Smooth muscle cell (in vitro differentiated cells): ENCODE measurements around the gene GPANK1. TPM values are rescaled to one million over a fixed set of nuclear protein-coding genes. Genes with fewer than 3 reads are reported as not detected.

ENCODE experiments used
- DNase-seq: peaks from one replicate; lab custom pipeline; 2025; ENCODE audit not compliant: unreplicated experiment; lab: John Stamatoyannopoulos, UW
- H2AFZ ChIP-seq: fragments of 200-600 bp; sonication (generic); 2 replicates; pipeline ENCODE4 v1.6.0; 2016; ENCODE audit warnings: antibody characterized with exemption, low read depth, mild to moderate bottlenecking
- H3F3A ChIP-seq: fragments of 200-600 bp; sonication (generic); 2 replicates; pipeline ENCODE4 v1.6.0; 2017; ENCODE audit warnings: antibody characterized with exemption, low read depth
- H3K27ac ChIP-seq: fragments of 200-600 bp; sonication (generic); 2 replicates; pipeline ENCODE4 v1.5.1; 2016; ENCODE audit warnings: low read depth, mild to moderate bottlenecking
- H3K27me3 ChIP-seq: fragments of 200-600 bp; sonication (generic); 2 replicates; pipeline ENCODE4 v1.6.1; 2016; ENCODE audit warnings: low read depth, mild to moderate bottlenecking
- H3K36me3 ChIP-seq: fragments of 200-600 bp; sonication (generic); 2 replicates; pipeline ENCODE4 v1.5.1; 2016; ENCODE audit warnings: low read depth
- H3K4me1 ChIP-seq: fragments of 200-600 bp; sonication (generic); 2 replicates; pipeline ENCODE4 v1.5.1; 2016; ENCODE audit warnings: low read depth
- H3K4me2 ChIP-seq: fragments of 200-600 bp; sonication (generic); 2 replicates; pipeline ENCODE4 v1.6.0; 2016; ENCODE audit warnings: mild to moderate bottlenecking
- H3K4me3 ChIP-seq: fragments of 200-600 bp; sonication (generic); 2 replicates; pipeline ENCODE4 v1.5.1; 2016; ENCODE audit warnings: mild to moderate bottlenecking
- H3K79me2 ChIP-seq: fragments of 200-600 bp; sonication (generic); 2 replicates; pipeline ENCODE4 v1.6.0; 2016; ENCODE audit warnings: low read depth, mild to moderate bottlenecking
- H3K9ac ChIP-seq: fragments of 200-600 bp; sonication (generic); 2 replicates; pipeline ENCODE4 v1.6.0; 2016; ENCODE audit warnings: low read depth
- H3K9me3 ChIP-seq: fragments of 200-600 bp; sonication (generic); replicated peaks from 2 replicates; pipeline ENCODE4 v1.5.1; 2016; ENCODE audit warnings: low read depth
- H4K20me1 ChIP-seq: fragments of 200-600 bp; sonication (generic); 2 replicates; pipeline ENCODE4 v1.6.0; 2016; ENCODE audit warnings: low read depth
- WGBS: methylation state at CpG from one replicate; pipeline ENCODE4 v1.1.7; 2016; ENCODE audit warnings: low lambda C conversion rate; 5-methylcytosine and 5-hydroxymethylcytosine counted together
- polyA plus RNA-seq: library from polyadenylated mRNA; unstranded; fragments of >200 nt; fragmentation: Nextera tagmentation; extraction: Ambion mirVana; gene quantifications from 2 replicates; pipeline ENCODE4 v1.2.1, GENCODE V29; 2016
- total RNA-seq: library from RNA; depleted of rRNA; stranded (reverse); fragments of >200 nt; gene quantifications from 2 replicates; pipeline ENCODE4 v1.2.3, GENCODE V29; 2014
- TF ChIP-seq, protein P1 (sequence below): fragments of 200-600 bp; sonication (generic); IDR thresholded peaks from 2 replicates; pipeline ENCODE4 v1.5.1; 2017; ENCODE audit warnings: borderline replicate concordance, mild to moderate bottlenecking, antibody characterized with exemption; ENCODE audit not compliant: insufficient read depth, poor library complexity, severe bottlenecking

The GPANK1 gene
- total and polyA plus RNA-seq, 2 experiments from 2014 or later = 12.5 to 19.6 TPM

DNA sequence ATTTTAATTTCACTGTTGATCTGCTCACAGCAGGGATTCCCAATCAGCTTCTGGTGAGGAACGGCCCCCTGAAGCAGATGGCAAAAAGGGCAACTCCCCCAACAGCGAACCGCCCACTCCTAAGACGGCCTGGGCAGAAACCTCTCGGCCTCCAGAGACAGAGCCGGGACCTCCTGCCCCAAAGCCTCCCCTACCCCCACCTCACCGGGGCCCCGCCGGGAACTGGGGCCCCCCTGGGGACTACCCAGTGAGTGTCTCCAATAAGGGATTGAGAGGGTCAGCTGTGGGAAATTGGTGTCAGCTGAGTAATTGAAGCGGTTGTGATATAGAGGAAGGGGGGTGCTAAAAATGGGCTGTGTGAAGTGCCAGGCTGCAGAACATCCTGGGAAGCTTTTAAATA lies 37.8 kb downstream of the GPANK1 start:
- H3K4me1 ChIP-seq = peaks cover 9% of the 10 kb centered on the region
- peaks cover 90% of the 10 kb centered on the region for H4K20me1 ChIP-seq
- no peak overlapping the region for H2AFZ ChIP-seq
- H3K27ac ChIP-seq = no peak overlapping the region
- no peaks in the 10 kb centered on the region for H3K9me3 ChIP-seq
- peaks cover 24% of the 10 kb centered on the region for H3K36me3 ChIP-seq
- no peak overlapping the region for H3K4me3 ChIP-seq
- WGBS = 94% methylated on average over 10 of the region's 10 CpGs
- no peak overlapping the region for H3K4me2 ChIP-seq
- TF ChIP-seq, protein P1, sequence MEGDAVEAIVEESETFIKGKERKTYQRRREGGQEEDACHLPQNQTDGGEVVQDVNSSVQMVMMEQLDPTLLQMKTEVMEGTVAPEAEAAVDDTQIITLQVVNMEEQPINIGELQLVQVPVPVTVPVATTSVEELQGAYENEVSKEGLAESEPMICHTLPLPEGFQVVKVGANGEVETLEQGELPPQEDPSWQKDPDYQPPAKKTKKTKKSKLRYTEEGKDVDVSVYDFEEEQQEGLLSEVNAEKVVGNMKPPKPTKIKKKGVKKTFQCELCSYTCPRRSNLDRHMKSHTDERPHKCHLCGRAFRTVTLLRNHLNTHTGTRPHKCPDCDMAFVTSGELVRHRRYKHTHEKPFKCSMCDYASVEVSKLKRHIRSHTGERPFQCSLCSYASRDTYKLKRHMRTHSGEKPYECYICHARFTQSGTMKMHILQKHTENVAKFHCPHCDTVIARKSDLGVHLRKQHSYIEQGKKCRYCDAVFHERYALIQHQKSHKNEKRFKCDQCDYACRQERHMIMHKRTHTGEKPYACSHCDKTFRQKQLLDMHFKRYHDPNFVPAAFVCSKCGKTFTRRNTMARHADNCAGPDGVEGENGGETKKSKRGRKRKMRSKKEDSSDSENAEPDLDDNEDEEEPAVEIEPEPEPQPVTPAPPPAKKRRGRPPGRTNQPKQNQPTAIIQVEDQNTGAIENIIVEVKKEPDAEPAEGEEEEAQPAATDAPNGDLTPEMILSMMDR = no peak
- no peak overlapping the region for H3K9ac ChIP-seq
- no peaks in the 10 kb centered on the region for H3K27me3 ChIP-seq
- DNase-seq = no peak
- peaks cover 64% of the 10 kb centered on the region for H3K79me2 ChIP-seq
- H3F3A ChIP-seq = peaks cover 30% of the 10 kb centered on the region

DNA sequence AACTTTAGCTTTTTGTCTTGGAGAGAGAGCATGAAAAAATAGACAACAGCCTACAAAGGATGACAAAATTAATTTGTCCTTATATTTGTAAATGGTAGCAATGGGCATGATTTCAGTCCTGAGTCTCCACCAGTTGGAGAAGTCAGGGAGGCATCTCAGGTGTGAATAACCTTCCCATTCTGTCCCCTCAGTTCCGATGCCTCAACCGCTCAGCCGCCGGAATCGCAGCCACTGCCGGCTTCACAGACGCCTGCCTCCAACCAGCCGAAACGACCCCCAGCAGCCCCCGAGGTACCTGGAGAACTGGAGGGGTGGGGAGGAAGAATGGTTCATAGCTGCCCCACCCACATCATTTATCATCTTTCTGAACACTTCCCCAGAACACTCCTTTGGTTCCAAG lies 40.7 kb downstream of the GPANK1 start:
- Histone ChIP-seq H4K20me1 (peaks cover 79% of the 10 kb centered on the region), H2AFZ (no peak overlapping the region), H3K9me3 (no peaks in the 10 kb centered on the region), H3F3A (peaks cover 20% of the 10 kb centered on the region), H3K4me2 (no peak overlapping the region), H3K27ac (no peak overlapping the region), H3K27me3 (no peaks in the 10 kb centered on the region), H3K36me3 (peaks cover 23% of the 10 kb centered on the region), H3K4me3 (no peak overlapping the region), H3K9ac (no peak overlapping the region), H3K4me1 (peaks cover 13% of the 10 kb centered on the region), H3K79me2 (peaks cover 71% of the 10 kb centered on the region)
- TF ChIP-seq, protein P1 = no peak
- WGBS = over 99% methylated on average over 10 of the region's 10 CpGs
- no peak for DNase-seq

DNA sequence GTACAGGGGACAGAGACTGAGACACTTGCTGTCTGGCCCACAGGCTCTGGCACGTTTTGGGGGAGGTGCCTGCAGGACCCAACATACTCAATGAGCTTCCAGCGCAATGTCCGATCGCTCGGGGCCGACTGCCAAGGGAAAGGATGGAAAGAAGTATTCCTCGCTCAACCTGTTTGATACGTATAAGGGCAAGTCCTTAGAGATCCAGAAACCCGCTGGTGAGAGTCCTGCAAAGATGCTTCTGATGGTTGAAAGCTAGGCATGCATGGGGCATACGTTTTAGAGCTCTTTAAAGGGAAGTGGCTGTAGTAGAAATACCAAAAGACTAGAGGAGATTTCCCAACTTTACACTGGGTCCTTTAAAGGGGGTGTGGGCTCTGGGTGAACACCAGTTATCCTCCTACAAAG lies 42.1 kb downstream of the GPANK1 start:
- H3K4me3 ChIP-seq = peak overlapping the region; percentile 85
- no peak overlapping the region for H2AFZ ChIP-seq
- no peaks in the 10 kb centered on the region for H3K27me3 ChIP-seq
- H4K20me1 ChIP-seq = peaks cover 66% of the 10 kb centered on the region
- no peaks in the 10 kb centered on the region for H3K9me3 ChIP-seq
- WGBS = 68% methylated on average over 10 of the region's 10 CpGs
- peak overlapping the region; percentile 98 for H3K27ac ChIP-seq
- no peak for DNase-seq
- TF ChIP-seq, protein P1 = no peak
- no peak overlapping the region for H3K9ac ChIP-seq
- H3F3A ChIP-seq = peaks cover 11% of the 10 kb centered on the region
- peak overlapping the region; percentile 97 for H3K4me2 ChIP-seq
- peaks cover 66% of the 10 kb centered on the region for H3K79me2 ChIP-seq
- H3K4me1 ChIP-seq = peaks cover 13% of the 10 kb centered on the region
- peaks cover 13% of the 10 kb centered on the region for H3K36me3 ChIP-seq

DNA sequence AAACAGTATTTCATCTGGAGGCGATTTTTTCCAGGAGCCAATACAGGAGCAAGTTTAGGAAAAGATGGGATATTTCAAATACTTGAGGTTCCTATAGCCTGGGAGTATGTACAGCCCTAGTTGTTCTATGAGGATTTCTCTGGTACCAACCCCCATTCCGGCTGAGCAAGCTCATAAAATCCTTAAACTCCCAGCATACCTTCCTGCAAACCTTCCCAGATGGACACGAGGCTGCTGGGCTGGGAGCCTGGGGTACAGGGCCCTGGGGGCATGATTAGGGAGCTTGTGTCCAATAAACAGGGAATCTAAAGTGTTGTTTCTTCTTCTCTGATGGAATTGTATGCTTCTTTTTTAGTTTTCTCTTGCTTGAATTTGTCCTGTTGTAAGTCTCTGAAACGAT lies 42.8 kb downstream of the GPANK1 start:
- peaks cover 9% of the 10 kb centered on the region for H3K36me3 ChIP-seq
- no peaks in the 10 kb centered on the region for H3K9me3 ChIP-seq
- no peak for DNase-seq
- TF ChIP-seq, protein P1 = no peak
- H2AFZ ChIP-seq = no peak overlapping the region
- peaks cover 62% of the 10 kb centered on the region for H3K79me2 ChIP-seq
- peaks cover 13% of the 10 kb centered on the region for H3K4me1 ChIP-seq
- peak overlapping the region; percentile 93 for H3K9ac ChIP-seq
- peaks cover 11% of the 10 kb centered on the region for H3F3A ChIP-seq
- WGBS = 8% methylated on average over 4 of the region's 4 CpGs
- H4K20me1 ChIP-seq = peaks cover 59% of the 10 kb centered on the region
- H3K4me3 ChIP-seq = peak overlapping the region; percentile 85
- no peaks in the 10 kb centered on the region for H3K27me3 ChIP-seq
- H3K27ac ChIP-seq = peak overlapping the region; percentile 98
- peak overlapping the region; percentile 97 for H3K4me2 ChIP-seq
